ENCODE measurements around the gene GLMP.

GRCh38 chr1:156281693-156282478, 13.6 kb downstream of the GLMP start:
- TF ChIP-seq POLR2A (IDR thresholded peaks at IDR 0.05; ENCODE audit: low read length) (no peak), GATA1 (IDR thresholded peaks at IDR 0.05; ENCODE audit: low read depth, low read length) (no peak)
